Skin of body (tissue), 2 donors: Measurements from ENCODE around the gene LDLRAD3. TPM values are rescaled to one million over a fixed set of nuclear protein-coding genes. Genes with fewer than 3 reads are reported as not detected.
A peak's percentile ranks its signal among the peaks of the same experiment; 100 is the strongest.

ENCODE experiments used
- DNase-seq: peaks from one replicate; lab custom pipeline; 2025; lab: John Stamatoyannopoulos, UW
- total RNA-seq: library from RNA; depleted of rRNA; stranded (reverse); fragments of >200 nt; gene quantifications from one replicate; pipeline ENCODE4 v1.2.3, GENCODE V29; 2014

The LDLRAD3 gene
- total RNA-seq, 1 donor from 2014 or later, result 9.4 TPM

DNA sequence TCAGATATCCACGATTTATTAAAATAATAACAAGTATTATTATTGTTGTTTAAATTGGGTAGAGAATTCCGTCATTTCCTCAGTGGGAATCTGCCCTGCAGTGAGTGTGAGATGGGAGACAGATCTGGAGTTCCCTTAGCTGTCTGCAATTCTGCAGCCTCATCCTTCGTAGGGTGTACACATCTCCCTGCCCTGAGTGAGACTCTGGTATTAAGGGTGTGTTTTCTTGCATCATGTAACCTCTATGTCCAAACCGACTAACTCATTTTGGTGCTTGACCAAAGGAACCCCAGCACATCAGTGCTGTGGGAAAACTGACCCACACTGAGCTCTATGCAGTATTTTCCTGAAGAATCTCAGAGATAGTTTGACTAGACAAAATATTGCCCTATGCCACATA lies 157.6 kb downstream of the LDLRAD3 start:
- DNase-seq, result no peak

DNA sequence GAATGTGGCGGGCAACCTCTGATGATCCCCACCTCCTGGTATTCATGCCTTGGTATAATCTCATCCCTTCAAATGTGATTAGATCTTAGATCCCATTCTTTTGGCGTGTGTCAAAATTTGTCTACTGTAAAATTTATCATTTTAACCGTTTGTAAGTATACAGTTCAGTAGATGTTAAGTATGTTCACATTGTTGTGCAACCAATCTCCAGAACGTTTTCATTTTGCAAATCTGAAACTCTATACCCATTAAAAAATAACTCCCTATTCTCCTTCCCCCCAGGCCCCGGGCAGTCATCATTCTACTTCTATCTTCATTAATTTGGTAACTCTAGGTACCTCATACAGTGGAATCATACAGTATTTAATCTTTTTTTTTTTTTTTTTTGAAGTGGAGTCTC lies 159.0 kb downstream of the LDLRAD3 start:
- no peak for DNase-seq

DNA sequence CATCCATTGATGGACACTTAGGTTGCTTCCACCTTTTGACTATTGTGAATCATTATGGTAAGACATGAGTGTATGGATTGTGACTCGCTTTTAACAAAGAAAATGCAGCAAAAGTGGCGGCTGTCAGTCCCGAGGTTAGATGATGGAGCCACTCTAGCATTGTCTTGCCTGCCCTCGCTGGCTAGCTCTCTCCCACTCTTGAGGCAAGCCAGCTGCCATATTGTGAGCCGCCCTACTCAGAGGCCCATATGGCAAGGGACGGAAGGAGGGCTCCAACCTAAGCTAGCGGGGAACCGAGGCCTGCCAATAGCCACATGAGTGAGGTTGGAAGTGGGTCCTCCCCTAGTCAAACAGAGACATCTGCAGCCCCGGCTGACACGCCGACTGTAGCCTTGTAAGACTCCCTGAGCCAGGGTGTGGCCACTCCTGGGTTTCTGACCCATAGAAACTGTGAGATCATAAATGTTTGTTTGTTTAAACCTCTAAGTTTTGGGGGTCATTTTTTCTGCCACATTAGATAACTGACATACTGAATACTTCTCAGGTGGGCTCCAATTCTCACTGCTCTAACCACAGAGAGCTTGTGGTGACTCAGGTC lies 160.2 kb downstream of the LDLRAD3 start:
- DNase-seq, result no peak

DNA sequence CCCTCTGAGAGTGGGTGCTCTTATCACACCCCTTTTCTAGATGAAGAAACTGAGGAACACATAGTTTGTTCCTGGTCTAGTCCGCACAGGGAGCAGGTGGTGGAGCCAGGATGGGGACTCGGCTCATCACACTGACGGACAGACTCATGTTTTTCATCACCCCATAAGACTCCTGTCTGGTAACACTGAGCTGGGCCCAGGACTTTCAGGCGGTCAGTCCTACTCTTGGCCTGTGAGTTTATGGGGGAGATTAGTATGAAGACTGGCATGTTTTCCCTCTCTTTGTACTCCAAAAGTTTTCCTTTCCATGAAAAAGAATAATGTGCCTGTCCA lies 160.8 kb downstream of the LDLRAD3 start:
- DNase-seq, result no peak

DNA sequence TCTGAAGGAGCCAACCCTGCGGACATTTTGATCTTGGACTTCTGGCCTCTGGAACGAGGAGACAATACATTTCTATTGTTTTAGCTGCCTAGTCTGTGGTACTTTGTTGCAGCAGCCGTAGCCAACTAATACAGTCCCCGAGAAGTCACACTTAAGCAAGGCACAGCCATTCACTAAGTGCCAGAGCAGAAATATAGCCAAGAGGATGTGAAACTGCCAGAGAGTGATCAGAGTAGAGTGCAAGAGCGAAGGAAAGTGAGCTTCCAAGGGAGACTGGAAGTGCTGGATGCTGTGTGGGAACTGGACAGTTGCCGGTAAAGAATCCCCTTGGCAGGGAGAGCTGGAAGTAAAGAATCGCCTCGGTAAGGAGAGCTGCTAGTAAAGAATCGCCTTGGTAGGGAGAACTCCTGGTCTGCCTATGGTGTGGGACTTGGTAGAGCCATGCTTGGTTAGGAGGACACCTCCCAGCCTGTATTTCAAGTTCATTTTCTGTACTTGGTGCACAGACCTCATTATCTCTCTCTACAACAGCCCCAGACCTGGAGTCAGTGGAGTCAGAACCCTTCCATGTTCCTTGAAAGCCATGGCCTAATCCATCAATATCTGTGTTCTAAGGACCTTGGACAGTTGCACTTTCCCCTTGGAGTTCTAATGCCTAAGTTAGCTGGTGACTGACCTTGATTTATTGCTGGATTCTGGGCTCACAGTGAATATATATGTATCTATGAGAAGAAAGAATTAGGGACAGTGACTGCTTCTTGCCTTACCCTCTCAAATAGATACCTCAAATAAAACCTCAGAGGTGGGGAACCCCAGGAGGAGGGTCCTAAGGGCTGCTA lies 162.1 kb downstream of the LDLRAD3 start:
- DNase-seq, result no peak

DNA sequence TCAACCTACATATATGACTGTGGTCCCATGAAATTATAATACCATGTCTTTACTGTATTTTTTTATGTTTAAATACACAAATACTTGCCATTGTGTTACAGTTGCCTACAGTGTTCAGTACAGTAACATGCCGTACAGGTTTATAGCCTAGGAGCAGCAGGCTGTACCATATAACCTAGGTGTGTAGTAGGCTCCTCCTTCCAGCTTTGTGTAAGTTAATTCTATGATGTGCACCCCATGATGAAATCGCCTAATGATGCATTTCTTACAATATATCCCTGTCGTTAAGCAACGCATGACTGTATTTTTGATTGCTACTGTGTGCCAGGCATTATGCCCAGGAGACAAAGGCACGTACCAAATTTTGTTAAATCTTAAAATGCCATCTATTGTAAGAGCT lies 163.7 kb downstream of the LDLRAD3 start:
- DNase-seq, result no peak

DNA sequence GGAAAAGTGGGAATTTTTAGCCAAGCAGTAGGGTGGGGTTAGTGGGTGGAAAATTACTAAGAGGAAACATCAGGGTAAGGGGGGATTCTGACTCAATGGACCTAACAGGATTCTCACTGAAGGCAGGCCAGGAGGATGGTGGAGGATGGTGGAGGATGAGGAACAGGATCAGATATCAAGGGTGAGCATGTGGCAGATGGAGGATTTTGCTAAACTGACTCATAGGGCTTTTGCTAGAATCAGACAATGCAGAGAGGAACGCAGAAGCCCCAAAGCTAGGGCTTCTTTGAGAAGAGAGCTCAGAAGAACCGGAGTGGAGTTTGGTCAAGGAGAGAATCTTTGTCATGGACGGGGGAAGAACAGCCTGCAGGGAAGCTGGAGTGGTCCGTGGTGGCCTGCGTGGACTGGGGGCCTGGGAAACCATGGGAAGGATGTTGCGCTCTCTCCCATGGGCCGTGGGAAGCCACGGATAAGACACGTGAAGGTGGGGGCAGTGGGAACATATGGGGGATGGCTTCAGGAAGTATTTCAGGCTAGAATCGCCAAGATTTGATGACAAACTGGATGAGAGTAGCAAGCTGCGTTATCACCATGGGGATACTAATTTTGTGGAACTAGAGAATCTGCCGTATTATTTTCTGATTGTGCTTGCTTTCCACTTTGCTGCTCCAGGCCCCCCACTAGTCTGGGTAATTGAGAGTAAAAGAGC lies 165.2 kb downstream of the LDLRAD3 start:
- no peak for DNase-seq

DNA sequence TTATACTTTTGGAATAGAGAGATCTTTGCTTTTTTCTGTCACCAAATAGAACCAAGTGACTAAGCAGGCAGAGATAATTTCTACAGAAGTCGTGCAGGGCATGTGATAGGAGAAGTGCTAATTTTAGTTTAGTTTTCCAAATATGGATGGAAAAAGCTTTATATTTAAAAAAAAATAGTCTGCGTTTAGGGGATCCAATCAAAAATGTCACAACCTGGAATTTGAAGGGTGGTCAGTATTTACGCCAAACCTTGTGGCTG lies 165.7 kb downstream of the LDLRAD3 start:
- DNase-seq, result no peak

DNA sequence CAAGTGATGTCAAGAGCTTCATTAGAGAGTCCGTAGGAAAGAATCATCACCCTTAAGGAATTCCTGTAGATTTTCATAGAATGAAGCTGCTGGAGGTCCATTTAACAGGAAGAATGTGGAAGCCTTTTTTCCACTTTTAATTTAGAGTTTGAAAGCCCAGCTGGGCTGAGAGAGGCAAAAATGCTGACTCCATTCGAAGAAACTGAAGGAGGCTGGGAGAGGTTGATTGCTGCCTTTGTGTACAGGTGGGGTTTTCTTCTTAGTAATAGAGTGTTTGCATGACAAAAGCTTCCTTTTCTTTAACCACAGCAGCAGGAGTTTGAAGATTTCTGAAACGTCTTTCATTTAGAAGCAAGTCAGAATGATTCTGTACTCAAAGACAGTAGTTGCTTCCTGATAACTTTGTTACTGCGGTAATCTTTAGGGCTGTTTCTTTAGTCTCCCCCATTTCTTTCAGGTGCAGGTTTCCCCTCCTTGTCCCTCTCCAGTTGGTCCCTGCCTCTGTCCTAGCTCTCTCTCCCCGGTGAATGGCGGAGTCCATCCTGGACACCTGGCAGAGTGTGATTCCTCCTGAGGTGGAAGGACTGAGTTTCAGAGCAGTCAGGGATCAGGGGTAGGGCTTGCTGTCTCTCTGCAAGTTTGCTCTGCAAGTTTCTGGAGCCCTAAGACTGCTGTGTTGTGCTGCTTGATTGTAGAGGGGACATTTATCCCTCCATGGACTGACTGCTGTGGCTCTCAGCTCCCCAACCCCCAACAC lies 166.2 kb downstream of the LDLRAD3 start:
- DNase-seq, result no peak

DNA sequence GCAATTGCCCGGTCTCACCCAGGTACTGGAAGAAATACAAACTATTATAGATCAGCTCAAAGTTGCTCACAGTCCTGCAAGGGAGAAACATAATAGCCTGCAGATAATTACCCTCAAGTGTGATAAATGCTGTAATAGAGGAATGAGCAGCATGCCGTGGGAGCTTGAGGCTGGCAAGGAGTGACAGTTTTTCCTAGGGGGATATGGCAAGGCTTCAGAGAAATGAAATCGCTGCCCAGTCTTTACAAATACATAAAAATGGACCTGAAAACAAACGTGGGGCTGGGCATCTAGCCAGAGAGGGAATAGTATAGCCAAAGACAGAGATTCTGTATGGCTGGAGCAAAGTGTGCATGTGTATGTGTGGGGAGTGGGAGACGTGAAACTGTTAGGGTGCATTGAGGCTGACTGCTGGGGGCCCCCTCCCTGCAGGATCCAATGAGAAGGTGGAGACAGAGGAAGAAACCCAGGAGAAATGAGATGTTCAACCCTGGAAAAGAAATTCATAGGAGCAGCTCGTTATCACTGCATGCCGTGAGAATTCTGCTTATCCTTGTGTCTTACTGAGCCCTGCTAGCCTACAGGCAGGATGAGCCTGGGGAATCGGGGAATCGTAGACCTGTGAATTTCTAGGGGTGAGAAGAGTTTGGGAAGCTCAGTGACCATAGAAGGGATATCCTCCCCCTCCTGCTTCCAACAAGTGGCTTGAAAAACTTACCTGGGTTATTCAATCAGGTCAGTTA lies 167.0 kb downstream of the LDLRAD3 start:
- DNase-seq, result no peak

DNA sequence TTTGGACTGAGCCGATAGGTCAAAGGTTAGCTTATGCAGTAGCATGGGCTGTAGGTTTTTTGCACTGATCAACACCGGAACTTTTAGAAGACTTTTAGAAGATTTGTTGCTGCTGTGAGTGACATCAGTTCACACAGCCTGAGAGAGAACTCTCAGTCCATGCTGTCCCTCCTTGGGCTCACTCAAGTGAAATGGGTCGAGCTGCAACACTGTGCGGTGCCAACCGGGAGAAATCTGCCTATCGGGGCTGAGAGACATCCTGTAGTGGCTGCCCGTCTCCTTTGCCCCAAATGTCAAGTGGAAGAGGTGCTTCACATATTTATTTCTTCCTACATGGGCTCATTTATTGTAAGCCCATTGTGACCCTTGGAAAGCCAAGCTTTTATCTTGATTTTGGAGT lies 170.2 kb downstream of the LDLRAD3 start:
- DNase-seq, result no peak

DNA sequence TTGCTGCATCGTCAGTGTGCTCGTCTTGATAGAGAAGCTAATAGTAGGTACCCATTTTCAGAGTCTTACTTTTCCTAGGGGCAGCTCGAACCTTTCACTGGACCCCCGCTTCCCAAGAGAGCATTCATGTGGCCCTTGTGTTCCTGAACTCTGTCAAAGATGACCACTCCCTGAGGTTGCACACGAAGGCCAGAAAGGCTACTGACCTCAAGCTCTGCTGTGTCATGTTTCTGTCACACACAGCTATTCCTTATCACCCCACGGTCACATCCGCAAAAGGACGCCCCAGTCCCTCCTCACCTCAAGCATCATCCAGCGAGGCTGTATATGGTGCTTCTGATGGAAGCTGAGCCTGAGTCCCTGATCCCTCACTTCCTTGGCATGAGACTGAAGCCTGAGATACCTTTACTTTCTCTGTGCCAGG lies 171.5 kb downstream of the LDLRAD3 start:
- no peak for DNase-seq

DNA sequence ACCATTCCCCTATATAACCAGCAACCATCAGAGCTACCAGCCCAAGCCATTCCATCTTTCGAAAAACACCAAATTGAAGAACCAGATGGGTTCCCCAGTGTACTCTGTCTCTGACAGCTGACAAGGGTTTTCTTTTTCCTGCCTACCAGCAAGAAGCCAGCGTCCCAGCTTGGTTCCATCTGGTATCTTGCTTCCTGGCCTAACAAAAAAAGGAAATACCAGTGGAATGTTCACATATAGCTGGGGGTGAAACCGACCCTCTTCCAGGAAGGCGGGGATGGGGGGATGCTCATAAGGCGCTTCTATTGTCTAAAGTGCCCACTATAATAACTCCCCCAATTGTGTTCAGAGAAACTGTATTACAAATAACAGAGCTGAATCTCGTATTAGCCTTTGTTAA lies 172.3 kb downstream of the LDLRAD3 start:
- peak; percentile 26 for DNase-seq

DNA sequence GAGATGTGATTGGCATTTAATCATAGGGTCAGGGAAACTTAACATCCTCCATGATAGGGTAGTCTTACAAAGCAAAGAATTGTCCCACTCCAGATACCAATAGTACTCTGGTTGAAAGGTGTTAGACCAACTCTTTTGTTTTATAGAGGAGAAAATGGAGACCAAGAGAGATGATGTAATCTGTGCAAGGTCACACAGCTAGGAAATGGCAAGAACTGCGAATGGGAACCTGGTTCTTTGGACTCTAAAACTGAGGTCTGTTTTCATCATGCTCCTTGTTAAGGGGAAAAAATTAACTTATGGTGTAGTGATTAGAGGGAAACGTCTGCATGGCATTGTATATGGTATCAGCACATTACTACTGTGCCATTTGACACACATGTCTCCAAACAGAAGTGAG lies 174.2 kb downstream of the LDLRAD3 start:
- no peak for DNase-seq

DNA sequence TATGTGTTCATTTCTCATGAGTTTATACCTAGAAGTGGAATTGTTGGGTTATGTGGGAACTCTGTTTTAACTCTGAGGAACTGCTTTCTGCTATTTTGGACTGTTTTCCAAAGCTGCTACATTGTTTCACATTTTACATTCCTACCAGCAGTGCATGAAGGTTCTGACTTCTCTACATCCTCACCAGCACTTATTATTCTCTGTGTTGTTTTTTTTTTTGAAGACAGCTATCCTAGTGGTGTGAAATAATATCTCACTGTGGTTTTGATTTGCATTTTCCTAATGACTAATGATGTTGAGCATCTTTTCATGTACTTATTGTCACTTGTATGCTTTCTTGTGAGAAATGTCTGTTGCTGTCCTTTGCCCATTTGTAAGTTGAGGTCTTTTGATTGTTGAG lies 175.4 kb downstream of the LDLRAD3 start:
- no peak for DNase-seq

DNA sequence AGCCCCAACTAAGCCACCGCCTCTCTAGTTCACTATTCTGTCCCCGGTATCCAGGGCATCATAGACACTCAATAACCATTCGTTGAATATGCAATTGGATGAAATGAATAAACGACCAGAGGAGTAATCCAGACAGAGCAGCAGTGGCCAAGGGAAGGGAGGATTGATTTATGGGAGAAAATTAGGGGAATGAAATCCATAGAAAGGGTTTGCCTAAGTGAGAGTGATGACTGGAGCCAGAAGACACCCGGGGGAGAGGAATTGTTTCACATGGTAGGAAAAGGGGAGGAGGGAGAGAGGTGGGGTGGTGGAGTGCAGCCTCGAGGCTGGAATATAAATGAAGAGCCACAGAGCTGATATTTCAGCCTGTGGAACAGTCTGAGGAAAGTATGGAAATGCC lies 177.2 kb downstream of the LDLRAD3 start:
- no peak for DNase-seq

DNA sequence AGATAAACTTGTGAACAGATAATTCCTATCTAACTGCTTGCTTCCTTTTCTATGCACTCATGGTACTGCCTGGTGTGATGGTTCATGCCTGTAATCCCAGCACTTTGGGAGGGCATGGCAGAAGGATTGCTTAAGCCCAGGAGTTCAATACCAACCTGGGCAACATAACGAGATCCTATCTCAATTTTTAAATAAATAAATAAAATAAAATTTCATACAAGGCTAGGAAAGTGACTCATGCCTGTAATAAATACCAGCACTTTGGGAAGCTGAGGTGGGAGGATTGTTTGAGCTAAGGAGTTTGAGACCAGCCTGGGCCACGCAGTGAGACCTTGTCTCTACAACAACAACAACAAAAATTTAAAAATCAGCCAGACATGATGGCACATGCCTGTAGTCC lies 178.8 kb downstream of the LDLRAD3 start:
- DNase-seq, result no peak

DNA sequence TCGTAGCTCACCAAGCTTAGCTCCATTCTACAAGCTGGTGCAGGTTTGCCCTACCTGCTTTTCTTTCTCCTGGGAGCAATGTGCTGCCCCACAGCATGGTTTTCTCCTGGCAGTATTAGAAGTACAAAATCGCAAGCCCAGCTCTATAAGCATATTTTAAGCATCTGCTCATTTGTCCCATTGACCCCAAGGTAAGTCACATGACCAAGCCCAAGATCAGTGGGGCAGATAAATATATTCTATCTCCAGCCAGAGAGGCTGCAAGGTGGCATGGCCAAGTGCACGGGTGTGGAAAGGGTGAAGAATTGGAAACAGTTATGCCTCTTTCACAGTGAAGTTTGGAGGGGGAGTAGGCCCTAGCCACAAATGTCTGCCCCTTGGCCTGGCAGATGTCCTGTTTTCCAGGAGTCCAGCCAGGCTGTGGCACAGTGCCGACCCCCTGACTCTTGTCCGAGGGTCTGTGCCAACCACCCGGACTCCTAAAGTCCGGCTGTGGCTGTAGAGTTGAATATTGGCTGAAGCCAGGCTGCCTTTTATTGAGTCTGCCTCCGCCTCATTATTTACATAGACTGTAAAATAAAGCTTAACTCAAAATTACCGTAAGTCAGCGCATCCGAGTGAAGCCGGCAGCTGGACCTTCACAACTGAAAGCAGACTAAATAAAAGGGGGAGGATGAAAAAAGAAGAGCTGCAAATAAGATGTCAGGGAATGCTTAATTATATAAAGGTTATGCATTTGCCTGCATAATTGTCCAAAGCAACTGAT lies 179.7 kb downstream of the LDLRAD3 start:
- no peak for DNase-seq

DNA sequence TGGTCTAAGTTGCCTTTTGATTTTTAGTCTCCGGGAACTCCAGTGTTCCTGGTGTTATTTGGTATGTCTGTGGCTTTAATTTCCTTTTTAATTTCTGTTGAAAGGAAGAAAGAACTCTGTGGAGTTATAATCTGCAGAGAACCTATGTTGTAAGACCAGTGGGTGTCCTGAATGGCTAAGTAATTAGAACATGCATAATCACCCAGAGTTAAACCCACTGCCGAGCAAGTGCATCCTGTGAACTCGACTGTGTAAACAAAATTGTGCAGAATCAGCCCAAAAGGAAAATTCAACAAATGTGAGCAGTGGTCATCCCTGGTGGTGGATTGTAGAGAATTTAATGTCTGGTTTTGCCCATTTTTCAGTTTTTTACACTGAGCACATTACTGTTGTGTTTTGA lies 182.8 kb downstream of the LDLRAD3 start:
- no peak for DNase-seq

DNA sequence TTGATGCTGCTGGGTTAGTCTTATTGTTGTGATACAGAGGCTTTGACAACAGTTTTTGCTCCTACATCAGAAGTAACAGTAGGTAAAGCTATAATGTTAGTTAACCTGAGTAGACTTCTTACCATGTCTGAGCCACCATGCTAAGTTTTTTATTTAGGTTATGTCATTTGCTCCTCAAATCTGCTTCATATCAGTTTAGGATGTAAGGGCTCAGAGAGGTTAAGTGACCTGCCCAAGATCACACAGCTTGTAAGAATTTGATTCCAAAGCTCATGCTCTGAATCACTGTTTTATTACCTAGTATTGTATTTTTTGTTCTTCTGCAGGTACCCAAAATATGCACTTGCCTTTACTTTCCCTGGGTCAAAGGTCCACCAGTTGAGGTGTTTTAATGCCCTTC lies 183.7 kb downstream of the LDLRAD3 start:
- DNase-seq, result no peak

DNA sequence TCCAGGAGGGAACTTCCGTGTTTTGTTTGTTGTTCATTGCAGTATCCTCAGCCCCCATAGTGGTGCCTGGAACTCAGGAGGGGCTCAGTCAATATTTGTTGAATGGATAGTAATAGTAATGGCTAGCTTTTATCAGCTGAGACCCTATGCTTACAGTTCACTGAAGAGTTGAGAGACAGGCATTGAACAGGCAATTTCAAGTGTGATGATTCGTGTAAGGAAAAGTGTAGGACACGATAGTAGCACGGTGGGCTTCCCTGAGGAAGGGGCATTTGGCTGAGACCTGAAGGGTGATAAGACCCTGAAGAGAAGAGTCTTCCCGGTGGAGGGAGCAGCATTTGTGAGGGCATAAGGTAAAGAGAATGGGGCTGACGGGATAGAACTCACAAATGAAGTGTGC lies 186.1 kb downstream of the LDLRAD3 start:
- no peak for DNase-seq
